ENCODE data around the gene SDK1. TPM values are rescaled to one million over a fixed set of nuclear protein-coding genes. Genes with fewer than 3 reads are reported as not detected.

SDK1 gene
- total RNA-seq, 1 experiment from 2014 or later: 20.0 TPM

DNA sequence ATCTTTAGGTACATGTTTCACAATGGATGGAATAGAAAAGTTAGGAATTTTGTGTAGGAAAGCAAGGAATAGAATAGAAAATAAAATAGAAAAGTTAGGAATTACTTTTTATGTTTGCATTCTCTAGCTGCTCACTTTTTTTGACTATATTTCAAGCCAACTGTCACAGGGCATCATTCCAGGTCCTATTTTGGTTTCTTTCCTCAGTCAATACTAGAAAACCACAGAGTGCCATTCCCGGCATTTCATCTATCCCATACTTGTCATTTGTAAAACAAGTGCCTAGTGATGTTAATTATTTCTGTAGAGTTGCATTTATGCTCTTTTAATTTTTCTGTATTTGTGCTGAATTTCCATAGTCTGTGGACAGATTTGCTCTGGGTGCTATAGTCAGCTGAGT, 66.2 kb downstream of the SDK1 start:
- H3K27me3 Mint-ChIP-seq (ENCODE audit: unreplicated experiment): no peaks in the 10 kb centered on the region
- H3K4me3 Mint-ChIP-seq (ENCODE audit: low read depth, unreplicated experiment): no peak overlapping the region
- H3K36me3 Mint-ChIP-seq (ENCODE audit: insufficient read depth, unreplicated experiment): no peaks in the 10 kb centered on the region
- TF ChIP-seq, protein P1, sequence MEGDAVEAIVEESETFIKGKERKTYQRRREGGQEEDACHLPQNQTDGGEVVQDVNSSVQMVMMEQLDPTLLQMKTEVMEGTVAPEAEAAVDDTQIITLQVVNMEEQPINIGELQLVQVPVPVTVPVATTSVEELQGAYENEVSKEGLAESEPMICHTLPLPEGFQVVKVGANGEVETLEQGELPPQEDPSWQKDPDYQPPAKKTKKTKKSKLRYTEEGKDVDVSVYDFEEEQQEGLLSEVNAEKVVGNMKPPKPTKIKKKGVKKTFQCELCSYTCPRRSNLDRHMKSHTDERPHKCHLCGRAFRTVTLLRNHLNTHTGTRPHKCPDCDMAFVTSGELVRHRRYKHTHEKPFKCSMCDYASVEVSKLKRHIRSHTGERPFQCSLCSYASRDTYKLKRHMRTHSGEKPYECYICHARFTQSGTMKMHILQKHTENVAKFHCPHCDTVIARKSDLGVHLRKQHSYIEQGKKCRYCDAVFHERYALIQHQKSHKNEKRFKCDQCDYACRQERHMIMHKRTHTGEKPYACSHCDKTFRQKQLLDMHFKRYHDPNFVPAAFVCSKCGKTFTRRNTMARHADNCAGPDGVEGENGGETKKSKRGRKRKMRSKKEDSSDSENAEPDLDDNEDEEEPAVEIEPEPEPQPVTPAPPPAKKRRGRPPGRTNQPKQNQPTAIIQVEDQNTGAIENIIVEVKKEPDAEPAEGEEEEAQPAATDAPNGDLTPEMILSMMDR (IDR thresholded peaks at IDR 0.05; ENCODE audit: unreplicated experiment): no peak
- no peak overlapping the region for H3K27ac Mint-ChIP-seq (ENCODE audit: unreplicated experiment)
- no peak for DNase-seq
- no TSS peak for BruUV-seq (replicated peaks)
- CTCF ChIA-PET: no interaction called here
- no peaks in the 10 kb centered on the region for H3K9me3 Mint-ChIP-seq (ENCODE audit: low read depth, unreplicated experiment)
- no peaks in the 10 kb centered on the region for H3K4me1 Mint-ChIP-seq (ENCODE audit: low read depth, unreplicated experiment)
- intact Hi-C loops (cut with micrococcal nuclease; ENCODE audit: unreplicated experiment): no loop called here

DNA sequence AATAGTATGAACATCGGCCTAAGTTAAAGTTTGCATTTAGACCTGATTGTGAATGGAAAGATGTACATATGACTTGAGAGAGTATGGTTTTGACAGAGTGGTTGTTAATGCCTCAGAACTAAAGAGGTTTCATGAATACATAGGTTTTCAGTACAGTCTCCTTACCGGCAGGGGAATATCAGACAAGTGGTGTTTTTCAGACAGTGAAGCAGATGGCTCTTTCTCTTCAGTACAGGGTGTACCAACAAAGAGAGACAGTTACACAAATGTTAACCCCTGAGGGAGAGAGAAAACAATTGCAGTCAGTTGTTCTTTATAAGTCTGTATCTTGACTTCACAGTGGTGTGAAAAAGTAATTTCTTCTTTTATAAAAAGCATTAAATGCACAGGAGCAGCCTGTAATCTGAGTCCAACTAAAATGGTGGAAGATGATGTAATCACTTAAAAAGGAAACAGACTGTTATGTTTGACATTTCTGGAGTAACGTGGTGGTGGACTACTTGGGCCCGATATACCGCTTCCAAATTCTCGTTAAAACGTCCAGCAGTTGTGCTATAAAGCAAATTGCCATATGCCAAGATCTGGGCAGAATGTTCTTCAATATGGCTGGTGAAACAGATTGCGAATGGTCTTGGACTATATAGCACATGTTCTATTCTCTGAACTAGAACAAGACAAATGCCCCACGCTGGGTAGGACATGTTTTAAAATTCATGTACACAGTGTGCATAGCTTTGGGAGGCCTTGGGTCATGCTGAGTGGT, 69.2 kb downstream of the SDK1 start:
- Mint-ChIP-seq H3K27ac (ENCODE audit: unreplicated experiment) (no peak overlapping the region), H3K4me1 (ENCODE audit: low read depth, unreplicated experiment) (no peaks in the 10 kb centered on the region), H3K4me3 (ENCODE audit: low read depth, unreplicated experiment) (no peak overlapping the region), H3K36me3 (ENCODE audit: insufficient read depth, unreplicated experiment) (no peaks in the 10 kb centered on the region), H3K27me3 (ENCODE audit: unreplicated experiment) (no peaks in the 10 kb centered on the region), H3K9me3 (ENCODE audit: low read depth, unreplicated experiment) (no peaks in the 10 kb centered on the region)
- intact Hi-C loops (cut with micrococcal nuclease; ENCODE audit: unreplicated experiment): no loop called here
- CTCF ChIA-PET: no interaction called here
- no TSS peak for BruUV-seq (replicated peaks)
- TF ChIP-seq, protein P1 (IDR thresholded peaks at IDR 0.05; ENCODE audit: unreplicated experiment): no peak
- no peak for DNase-seq

DNA sequence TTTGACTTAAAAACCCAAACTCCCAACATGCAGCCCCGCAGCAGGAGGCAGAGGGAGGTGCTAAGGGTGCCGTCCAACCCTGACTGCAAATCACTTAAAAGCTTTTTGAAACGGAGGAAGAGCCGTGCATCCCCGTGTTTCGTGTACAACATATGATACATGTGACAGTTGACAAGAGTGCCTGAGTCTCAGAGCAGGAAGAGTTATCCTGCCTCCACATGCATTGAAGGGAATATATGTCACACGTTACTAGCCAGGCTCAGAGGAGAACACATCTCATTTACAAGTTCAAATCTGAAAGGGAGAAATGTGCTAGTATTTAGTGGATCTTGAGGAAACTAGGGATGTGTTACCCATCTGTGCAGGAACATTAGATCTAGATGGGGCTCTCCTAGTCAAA, 69.9 kb downstream of the SDK1 start:
- Mint-ChIP-seq H3K36me3 (ENCODE audit: insufficient read depth, unreplicated experiment) (no peaks in the 10 kb centered on the region), H3K4me1 (ENCODE audit: low read depth, unreplicated experiment) (no peaks in the 10 kb centered on the region), H3K4me3 (ENCODE audit: low read depth, unreplicated experiment) (no peak overlapping the region), H3K27ac (ENCODE audit: unreplicated experiment) (no peak overlapping the region), H3K27me3 (ENCODE audit: unreplicated experiment) (no peaks in the 10 kb centered on the region), H3K9me3 (ENCODE audit: low read depth, unreplicated experiment) (no peaks in the 10 kb centered on the region)
- no peak for DNase-seq
- BruUV-seq (replicated peaks): no TSS peak
- TF ChIP-seq, protein P1 (IDR thresholded peaks at IDR 0.05; ENCODE audit: unreplicated experiment): no peak
- intact Hi-C loops (cut with micrococcal nuclease; ENCODE audit: unreplicated experiment): no loop called here
- CTCF ChIA-PET: no interaction called here

DNA sequence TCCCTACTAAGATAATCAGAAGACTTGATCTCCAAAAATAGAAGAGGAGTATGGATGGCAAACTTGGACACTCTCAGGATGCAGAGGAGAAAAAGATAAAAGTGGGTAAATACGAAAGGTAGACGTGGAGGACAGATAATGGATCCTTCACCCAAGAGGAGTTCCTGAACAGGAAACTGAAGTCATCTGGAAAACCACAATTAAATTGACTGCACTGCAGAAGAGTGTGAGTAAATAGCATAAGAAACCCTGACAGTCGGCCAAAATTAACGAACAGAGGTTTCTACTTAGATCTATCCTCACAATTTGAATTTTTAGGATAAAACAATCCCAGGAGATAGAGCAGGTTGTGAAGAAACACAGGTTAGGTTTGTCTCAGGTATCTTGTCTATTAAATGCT, 70.5 kb downstream of the SDK1 start:
- no TSS peak for BruUV-seq (replicated peaks)
- CTCF ChIA-PET: no interaction called here
- TF ChIP-seq, protein P1 (IDR thresholded peaks at IDR 0.05; ENCODE audit: unreplicated experiment): no peak
- Mint-ChIP-seq H3K9me3 (ENCODE audit: low read depth, unreplicated experiment) (no peaks in the 10 kb centered on the region), H3K27ac (ENCODE audit: unreplicated experiment) (no peak overlapping the region), H3K27me3 (ENCODE audit: unreplicated experiment) (no peaks in the 10 kb centered on the region), H3K4me3 (ENCODE audit: low read depth, unreplicated experiment) (no peak overlapping the region), H3K4me1 (ENCODE audit: low read depth, unreplicated experiment) (no peaks in the 10 kb centered on the region), H3K36me3 (ENCODE audit: insufficient read depth, unreplicated experiment) (no peaks in the 10 kb centered on the region)
- intact Hi-C loops (cut with micrococcal nuclease; ENCODE audit: unreplicated experiment): no loop called here
- no peak for DNase-seq
